H1 (cell line): ENCODE results near the gene ZNF432. TPM values are rescaled to one million over a fixed set of nuclear protein-coding genes. Genes with fewer than 3 reads are reported as not detected.

Source experiments
- SIN3A ChIP-seq, 2 experiments: IDR thresholded peaks in 1 of 2; conservative IDR thresholded peaks in 1 of 2; 2 replicates each; pipeline ENCODE4 v1.6.1; 2011 to 2012; ENCODE audit warnings: low read length in 2 of 2, improper control_type of control experiment in 1 of 2, low read depth in 1 of 2, mild to moderate bottlenecking in 1 of 2
- polyA plus RNA-seq, 7 experiments: library from polyadenylated mRNA; depleted of rRNA in 3 of 7; stranded (reverse) in 5 of 7; unstranded in 2 of 7; fragments of >200 nt in 5 of 7; fragments of 200-250 nt in 2 of 7; gene quantifications; 1 replicate in 5 of 7; 2 replicates in 1 of 7; 4 replicates in 1 of 7; pipeline versions ENCODE4 v1.2.1 to v1.2.3, GENCODE V29; 2011 to 2013; ENCODE audit warnings: missing spikeins in 2 of 7, mixed read lengths in 2 of 7
- total RNA-seq: library from RNA; stranded (reverse); fragmentation: NEBNext Ultra II Directional; extraction: Animal tissue kit (Norgen Biotek cat#: 25700); gene quantifications from 2 replicates; pipeline ENCODE4 v1.2.1, GENCODE V29; 2021

Gene ZNF432
- total and polyA plus RNA-seq, 2 of the 8 experiments (the other 6 are each of a cell fraction or from before 2014, with no cell fraction given) = 2.0 to 8.3 TPM

DNA sequence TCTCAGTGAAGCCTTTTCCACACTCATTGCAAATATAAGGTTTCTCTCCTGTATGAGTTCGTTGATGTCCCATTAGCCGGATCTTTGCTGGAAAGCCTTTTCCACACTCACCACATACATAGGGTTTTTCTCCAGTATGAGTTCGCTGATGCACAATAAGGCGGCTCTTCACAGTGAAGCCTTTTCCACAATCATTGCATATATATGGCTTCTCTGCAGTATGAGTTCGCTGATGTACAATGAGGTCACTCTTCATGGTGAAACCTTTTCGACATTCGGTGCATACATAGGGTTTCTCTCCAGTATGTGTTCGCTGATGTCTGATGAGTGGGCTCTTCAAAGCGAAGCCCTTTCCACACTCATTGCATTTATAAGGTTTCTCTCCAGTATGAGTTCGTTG, 55.2 kb downstream of the ZNF432 start (continued):
- no peak for TF ChIP-seq SIN3A (conservative IDR thresholded peaks at IDR 0.05 in 1 of 2, IDR thresholded peaks at IDR 0.05 in 1 of 2; ENCODE audit: low read depth in 1 of 2, low read length in 2 of 2)
